IMR-90 (cell line): ENCODE data around the gene PLXND1. TPM values are rescaled to one million over a fixed set of nuclear protein-coding genes. Genes with fewer than 3 reads are reported as not detected.

Source experiments
- ATAC-seq: fragments of 200-7000 bp; cut with Tn5 transposase; 2 replicates; pipeline ENCODE4 v1.9.1; 2020; ENCODE audit warnings: low read depth, mild to moderate bottlenecking, moderate library complexity
- BruUV-seq: library from RNA; stranded (reverse); fragments of 400-500 nt; replicated peaks from 2 replicates; lab custom pipeline; 2021; lab: Mats Ljungman, UMichigan
- CTCF ChIA-PET: fragments of 300-600 bp; formaldehyde crosslinking; extraction: SDS; loops from one replicate; lab custom pipeline; 2021; ENCODE audit warnings: antibody characterized with exemption; lab: Yijun Ruan, JAX
- POLR2A ChIA-PET: fragments of 300-600 bp; sonication (Branson Sonifier 250); formaldehyde crosslinking; loops from one replicate; lab custom pipeline; 2022; ENCODE audit warnings: antibody characterized with exemption; ENCODE audit not compliant: unreplicated experiment; lab: Charles Lee
- DNase-seq: peaks from one replicate; pipeline ENCODE4 v3.0.0; 2013
- H2AFZ ChIP-seq: replicated peaks from 2 replicates; pipeline ENCODE3; 2013; ENCODE audit warnings: low read length, mild to moderate bottlenecking; ENCODE audit not compliant: poor library complexity
- H2AK5ac ChIP-seq: 2 replicates; pipeline ENCODE4 v1.6.1; 2013; ENCODE audit warnings: low read depth, low read length, inconsistent platforms
- H2AK9ac ChIP-seq: replicated peaks from 2 replicates; pipeline ENCODE3; 2013; ENCODE audit warnings: mild to moderate bottlenecking, low read depth, low read length, moderate library complexity; ENCODE audit not compliant: poor library complexity
- H2BK120ac ChIP-seq: 2 replicates; pipeline ENCODE4 v1.6.1; 2013; ENCODE audit warnings: low read depth, low read length, inconsistent platforms
- H2BK15ac ChIP-seq: 3 replicates; pipeline ENCODE4 v1.6.1; 2013; ENCODE audit warnings: low read depth, low read length, inconsistent platforms
- H2BK20ac ChIP-seq: 2 replicates; pipeline ENCODE4 v1.6.1; 2013; ENCODE audit warnings: low read depth, mild to moderate bottlenecking, inconsistent platforms, low read length, moderate library complexity
- H2BK5ac ChIP-seq: 2 replicates; pipeline ENCODE4 v1.6.1; 2013; ENCODE audit warnings: mild to moderate bottlenecking, low read depth, low read length, inconsistent platforms; ENCODE audit not compliant: poor library complexity, severe bottlenecking
- H3K14ac ChIP-seq: replicated peaks from 2 replicates; pipeline ENCODE4 v1.6.1; 2013; ENCODE audit warnings: low read depth, low read length, inconsistent platforms
- H3K18ac ChIP-seq: 2 replicates; pipeline ENCODE4 v1.6.1; 2013; ENCODE audit warnings: low read depth, low read length, control low read depth
- H3K23ac ChIP-seq: 2 replicates; pipeline ENCODE4 v1.6.1; 2013; ENCODE audit warnings: low read depth, low read length, inconsistent platforms
- H3K27ac ChIP-seq: 2 replicates; pipeline ENCODE4 v1.5.1; 2013; ENCODE audit warnings: mild to moderate bottlenecking, control low read depth, low read length; ENCODE audit not compliant: insufficient read depth
- H3K27me3 ChIP-seq: 2 replicates; pipeline ENCODE4 v1.6.1; 2013; ENCODE audit warnings: low read length; ENCODE audit not compliant: control insufficient read depth, insufficient read depth
- H3K36me3 ChIP-seq: 2 replicates; pipeline ENCODE4 v1.6.1; 2013; ENCODE audit warnings: low read length, mixed read lengths; ENCODE audit not compliant: control insufficient read depth, insufficient read depth
- H3K4ac ChIP-seq: 2 replicates; pipeline ENCODE4 v1.6.1; 2013; ENCODE audit warnings: low read depth, low read length, inconsistent platforms
- H3K4me1 ChIP-seq: 2 replicates; pipeline ENCODE4 v1.6.1; 2013; ENCODE audit warnings: low read length, mixed read lengths; ENCODE audit not compliant: control insufficient read depth, insufficient read depth
- H3K4me2 ChIP-seq: 2 replicates; pipeline ENCODE4 v1.6.1; 2013; ENCODE audit warnings: low read depth, mild to moderate bottlenecking, control low read depth, low read length, moderate library complexity
- H3K4me3 ChIP-seq: 2 replicates; pipeline ENCODE4 v1.5.1; 2013; ENCODE audit warnings: low read depth, mild to moderate bottlenecking, control low read depth, low read length, moderate library complexity; ENCODE audit not compliant: insufficient read depth
- H3K56ac ChIP-seq: 2 replicates; pipeline ENCODE4 v1.6.1; 2013; ENCODE audit warnings: low read length, inconsistent platforms; ENCODE audit not compliant: insufficient read depth; ENCODE audit errors: extremely low read depth
- H3K79me1 ChIP-seq, 2 experiments: 2 replicates each; pipeline ENCODE4 v1.6.1; 2013; ENCODE audit warnings: low read length in 2 of 2, inconsistent platforms in 1 of 2, low read depth in 1 of 2
- H3K9ac ChIP-seq: 2 replicates; pipeline ENCODE4 v1.6.1; 2013; ENCODE audit warnings: low read depth, low read length, control low read depth
- H3K9me1 ChIP-seq: 2 replicates; pipeline ENCODE4 v1.6.1; 2013; ENCODE audit warnings: low read length, inconsistent platforms; ENCODE audit not compliant: insufficient read depth
- H3K9me3 ChIP-seq: 2 replicates; pipeline ENCODE4 v1.6.1; 2013; ENCODE audit warnings: low read length; ENCODE audit not compliant: control insufficient read depth, insufficient read depth
- H4K20me1 ChIP-seq: 2 replicates; pipeline ENCODE4 v1.6.1; 2013; ENCODE audit warnings: low read length, inconsistent platforms; ENCODE audit not compliant: insufficient read depth
- H4K5ac ChIP-seq: 2 replicates; pipeline ENCODE4 v1.6.1; 2013; ENCODE audit warnings: mild to moderate bottlenecking, low read depth, low read length, control low read depth
- H4K8ac ChIP-seq, 2 experiments: 2 replicates each; pipeline ENCODE4 v1.6.1; 2013; ENCODE audit warnings: low read depth in 2 of 2, low read length in 2 of 2, control low read depth in 1 of 2, inconsistent platforms in 1 of 2
- H4K91ac ChIP-seq: 2 replicates; pipeline ENCODE4 v1.6.1; 2013; ENCODE audit warnings: low read depth, low read length, inconsistent platforms; ENCODE audit not compliant: insufficient read depth
- CEBPB ChIP-seq: IDR thresholded peaks from 2 replicates; pipeline ENCODE4 v1.6.1; 2012; ENCODE audit warnings: low read depth, low read length, improper control_type of control experiment
- MAFK ChIP-seq: IDR thresholded peaks from 2 replicates; pipeline ENCODE4 v1.6.1; 2012; ENCODE audit warnings: low read depth, low read length, improper control_type of control experiment
- WGBS, 2 experiments: methylation state at CpG; one replicate each; pipeline versions ENCODE4 v1.1.5 to v1.1.7; 2013; ENCODE audit warnings: missing lambda C conversion rate in 2 of 2; ENCODE audit not compliant: insufficient read length in 1 of 2; ENCODE audit errors: extremely low coverage in 2 of 2; 5-methylcytosine and 5-hydroxymethylcytosine counted together
- dilution Hi-C: fragments of 300-500 bp; cut with HindIII; formaldehyde crosslinking; loops from one replicate; pipeline ENCODE4 v1.14.3; 2018; ENCODE audit warnings: low sequenced_read_pairs; ENCODE audit not compliant: unreplicated experiment
- in situ Hi-C: fragments of 300-500 bp; cut with MboI; formaldehyde crosslinking; loops from 3 replicates; pipeline ENCODE4 v1.14.3; 2019; ENCODE audit warnings: low sequenced_read_pairs, inconsistent platforms, mixed read lengths
- intact Hi-C: fragments of 100-400 bp; cut with micrococcal nuclease; formaldehyde crosslinking; loops from 2 replicates; pipeline ENCODE4 v1.10.0; 2022
- polyA plus RNA-seq, 3 experiments: library from polyadenylated mRNA; depleted of rRNA; stranded (reverse); fragments of >200 nt; gene quantifications; 2 replicates each; pipeline ENCODE4 v1.2.3, GENCODE V29; 2012; ENCODE audit warnings: low replicate concordance in 1 of 3
- total RNA-seq: library from RNA; depleted of rRNA; stranded (reverse); fragments of >200 nt; gene quantifications from 2 replicates; pipeline ENCODE4 v1.2.3, GENCODE V29; 2012

PLXND1 gene
- total and polyA plus RNA-seq, 2 of the 4 experiments (the other 2 are of a cell fraction), result 19.2 to 67.1 TPM

DNA sequence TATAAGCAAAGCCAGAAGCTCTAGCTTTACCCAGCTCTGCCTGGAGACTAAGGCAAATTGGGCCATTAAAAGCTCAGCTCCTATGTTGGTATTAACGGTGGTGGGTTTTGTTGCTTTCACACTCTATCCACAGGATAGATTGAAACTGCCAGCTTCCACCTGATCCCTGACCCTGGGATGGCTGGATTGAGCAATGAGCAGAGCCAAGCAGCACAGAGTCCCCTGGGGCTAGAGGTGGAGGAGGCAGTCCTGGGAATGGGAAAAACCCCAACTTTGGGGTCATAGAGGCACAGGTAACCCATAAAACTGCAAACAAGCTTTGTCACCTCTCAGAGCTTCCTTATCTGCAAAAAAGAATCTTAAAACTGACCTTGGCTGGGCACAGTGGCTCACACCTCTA is 71.4 kb downstream of the PLXND1 start:
- Histone ChIP-seq H3K9ac (no peak overlapping the region), H2BK5ac (no peak overlapping the region), H2AFZ (no peak overlapping the region), H3K18ac (no peak overlapping the region), H2BK120ac (no peak overlapping the region), H4K5ac (no peak overlapping the region), H4K20me1 (no peaks in the 10 kb centered on the region), H3K36me3 (no peaks in the 10 kb centered on the region), H4K91ac (no peak overlapping the region), H3K14ac (no peak overlapping the region), H3K4me3 (no peak overlapping the region), H3K4me1 (peaks cover 10% of the 10 kb centered on the region), H3K9me3 (no peaks in the 10 kb centered on the region), H3K4ac (no peak overlapping the region), H2AK5ac (no peak overlapping the region), H3K56ac (no peak overlapping the region), H3K23ac (no peak overlapping the region), H3K27ac (no peak overlapping the region), H2BK15ac (no peak overlapping the region), H3K4me2 (no peak overlapping the region), H2AK9ac (no peak overlapping the region), H2BK20ac (no peak overlapping the region), H4K8ac (no peak overlapping the region), H3K9me1 (peaks cover 4% of the 10 kb centered on the region), H3K27me3 (peaks cover 5% of the 10 kb centered on the region; the same call in 1 of the 2 replicates), H3K79me1 (no peaks in the 10 kb centered on the region)
- CTCF ChIA-PET, result no interaction called here
- ATAC-seq (no peak), DNase-seq (no peak)
- BruUV-seq, result no TSS peak
- no CpG with 5 or more reads among the region's 1 CpG for WGBS, 2 experiments
- POLR2A ChIA-PET, result interaction anchor here (0.6 kb wide), 1 partner anchor 19 kb away, joined by 3 read pairs; no protein-coding TSS in a partner anchor
- dilution Hi-C loops (no loop called here), intact Hi-C loops (loop anchor here (5.0 kb wide), 1 partner anchor 83 kb away; no protein-coding TSS in a partner anchor), in situ Hi-C loops (no loop called here)
- TF ChIP-seq CEBPB (0 out of 2 replicates have a peak, but pooled peaks have one; percentile 9), MAFK (no peak)
